GM21717 (cell line): Measurements from ENCODE around the gene PIH1D2.
A peak's percentile ranks its signal among the peaks of the same experiment; 100 is the strongest.
"Not testable (repeated sequence)": the region's sequence is repeated elsewhere in the genome, so short reads cannot be mapped to it uniquely, and the experiment has no call there.

ENCODE experiments used
- ATAC-seq: cut with Tn5 transposase; IDR thresholded peaks from one replicate; pipeline ENCODE4 v1.9.1; 2021; ENCODE audit warnings: mild to moderate bottlenecking, moderate library complexity; ENCODE audit not compliant: unreplicated experiment

PIH1D2 gene

GRCh38 chr11:112058103-112058502 is 15.7 kb downstream of the PIH1D2 start:
- no peak for ATAC-seq

- no peak for ATAC-seq
Observed at GRCh38 chr11:112057170-112057569, 16.6 kb downstream of the PIH1D2 start.

GRCh38 chr11:112051768-112052167 is 22.0 kb downstream of the PIH1D2 start:
- no peak for ATAC-seq

GRCh38 chr11:112050721-112051120 is 23.1 kb downstream of the PIH1D2 start:
- peak; percentile 91 for ATAC-seq

GRCh38 chr11:112049777-112050176 is 24.0 kb downstream of the PIH1D2 start:
- no peak for ATAC-seq

GRCh38 chr11:112048256-112048655 is 25.6 kb downstream of the PIH1D2 start:
- ATAC-seq = not testable (repeated sequence)

- ATAC-seq = not testable (repeated sequence)
Observed at GRCh38 chr11:112046647-112047046, 27.2 kb downstream of the PIH1D2 start.

- ATAC-seq = no peak
Observed at GRCh38 chr11:112044961-112045360, 28.9 kb downstream of the PIH1D2 start.

GRCh38 chr11:112042961-112043304 is 30.9 kb downstream of the PIH1D2 start:
- no peak for ATAC-seq

GRCh38 chr11:112042161-112042960 is 31.5 kb downstream of the PIH1D2 start:
- no peak for ATAC-seq

- no peak for ATAC-seq
Observed at GRCh38 chr11:112037527-112037926, 36.3 kb downstream of the PIH1D2 start.

- ATAC-seq = no peak
Observed at GRCh38 chr11:112033902-112034301, 39.9 kb downstream of the PIH1D2 start.

GRCh38 chr11:112029460-112029859 is 44.4 kb downstream of the PIH1D2 start:
- no peak for ATAC-seq

GRCh38 chr11:112026784-112027410 is 46.9 kb downstream of the PIH1D2 start:
- ATAC-seq = not testable (repeated sequence)

- no peak for ATAC-seq
Observed at GRCh38 chr11:112025707-112026106, 48.1 kb downstream of the PIH1D2 start.

GRCh38 chr11:112024773-112025678 is 48.8 kb downstream of the PIH1D2 start, which contains the start of gene DLAT:
TSS of gene DLAT (plus strand) at chr11:112025408. CDS start at chr11:112025473, 65 bp downstream.
- peak; percentile 78 for ATAC-seq

GRCh38 chr11:112024178-112024772 is 49.5 kb downstream of the PIH1D2 start:
- ATAC-seq = peak; percentile 62

- no peak for ATAC-seq
Observed at GRCh38 chr11:112023104-112023503, 50.7 kb downstream of the PIH1D2 start.

- ATAC-seq = no peak
Observed at GRCh38 chr11:112019066-112019465, 54.8 kb downstream of the PIH1D2 start.
